GM23338 (cell line): Measurements from ENCODE around the gene CALCR.

Experiments
- CTCF ChIP-seq, 2 experiments: fragments of 200-600 bp in 1 of 2; sonication (generic) in 1 of 2; conservative IDR thresholded peaks; 2 replicates each; pipeline versions ENCODE4 v1.5.1 to v1.6.1; 2016 to 2017; ENCODE audit warnings: antibody characterized with exemption in 2 of 2, low read depth in 2 of 2, mild to moderate bottlenecking in 2 of 2, moderate library complexity in 1 of 2
- EZH2 ChIP-seq: fragments of 200-600 bp; sonication (generic); IDR thresholded peaks from one replicate; pipeline ENCODE4 v1.8.0; 2017; ENCODE audit warnings: antibody characterized with exemption, mild to moderate bottlenecking, low read depth; ENCODE audit not compliant: unreplicated experiment
- EZH2phosphoT487 ChIP-seq: fragments of 200-600 bp; sonication (generic); IDR thresholded peaks from one replicate; pipeline ENCODE4 v1.8.1; 2018; ENCODE audit warnings: antibody characterized with exemption; ENCODE audit not compliant: unreplicated experiment
- POLR2AphosphoS5 ChIP-seq: IDR thresholded peaks from 2 replicates; pipeline ENCODE4 v1.6.1; 2016; ENCODE audit warnings: antibody characterized with exemption, low read depth
- ZNF331 ChIP-seq: fragments of 250-450 bp; sonication (Bioruptor Pico); IDR thresholded peaks from 2 replicates; pipeline ENCODE4 v1.5.0; 2020; ENCODE audit warnings: low read depth, mild to moderate bottlenecking, moderate library complexity

DNA sequence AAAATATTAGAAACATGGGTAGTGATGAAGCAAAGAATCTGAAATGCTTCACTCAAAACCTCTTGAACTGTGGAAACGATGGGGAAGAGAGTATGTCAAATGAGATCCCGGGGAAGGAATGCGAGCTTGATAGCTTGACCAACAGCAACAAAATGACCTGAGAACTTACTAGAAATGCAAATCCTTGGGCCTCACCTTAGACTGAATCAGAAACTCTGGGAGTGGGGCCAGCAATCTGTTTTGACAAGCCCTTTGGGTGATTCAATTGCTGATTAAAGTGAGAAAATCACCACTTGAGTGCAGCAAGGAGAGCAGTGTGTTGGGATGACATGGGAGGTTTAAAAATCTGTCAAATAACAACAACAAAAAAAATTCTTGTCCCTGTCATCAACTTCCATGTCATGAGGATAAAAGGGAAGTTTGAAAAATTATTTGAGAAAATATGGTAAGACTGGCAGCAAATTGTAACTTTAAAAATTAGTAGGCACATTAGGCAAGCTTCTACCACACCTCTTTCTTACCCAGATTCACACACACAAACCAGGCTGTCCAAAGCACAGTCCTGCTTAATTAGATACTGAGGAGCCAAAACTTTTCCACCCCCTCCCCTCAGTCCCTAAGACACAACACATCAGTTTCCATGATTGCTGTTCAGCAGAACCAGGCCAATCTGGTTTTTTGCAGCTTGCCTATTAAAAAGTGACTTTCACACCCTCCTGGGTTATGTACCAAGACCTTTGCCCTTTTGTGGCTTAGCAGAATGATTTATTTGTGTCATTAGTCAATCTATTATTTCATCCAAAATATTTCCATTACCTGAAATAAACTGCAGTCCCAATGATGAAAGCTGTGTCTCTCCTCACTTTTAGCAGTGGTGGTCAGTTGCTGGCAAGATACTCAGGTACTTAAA, 15.6 kb downstream of the CALCR start:
- no peak for TF ChIP-seq POLR2AphosphoS5
- no peak for TF ChIP-seq ZNF331 (CRISPR knock-in tag)
- no peak for TF ChIP-seq EZH2
- no peak for TF ChIP-seq EZH2phosphoT487
- TF ChIP-seq CTCF (conservative IDR thresholded peaks at IDR 0.05; ENCODE audit: low read depth in 2 of 2) = no peak
